ENCODE results near the gene VWA3B.

The VWA3B gene

DNA sequence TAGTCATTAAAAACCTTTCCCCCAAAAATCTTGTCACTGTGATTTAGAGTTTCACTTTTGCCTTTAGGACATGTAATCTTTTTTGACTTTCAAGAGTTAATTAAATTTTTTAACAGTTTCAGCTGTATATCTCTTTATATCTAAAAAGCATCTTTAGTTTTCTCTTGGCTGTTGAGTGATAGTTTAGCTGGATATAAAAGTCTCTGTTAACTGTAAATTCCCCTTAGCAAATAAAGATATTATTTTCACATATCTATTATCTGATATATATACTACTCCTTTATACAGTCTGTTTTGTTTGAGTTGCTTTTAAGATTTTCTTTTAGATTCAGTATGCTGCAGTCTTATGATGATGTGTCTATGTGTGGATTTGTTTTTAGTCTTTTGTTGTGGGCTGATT, 160.4 kb downstream of the VWA3B start:
- no peak overlapping the region for H3K27ac ChIP-seq
- no peaks in the 10 kb centered on the region for H3K9me3 ChIP-seq (ENCODE audit: control insufficient read depth, low read length)
- no peak for TF ChIP-seq CTCF (IDR thresholded peaks at IDR 0.05)
- no peaks in the 10 kb centered on the region for H3K36me3 ChIP-seq (ENCODE audit: control insufficient read depth, insufficient read depth, low read length)
- no peak overlapping the region for H3K4me3 ChIP-seq (ENCODE audit: low read depth, low read length)
- no peaks in the 10 kb centered on the region for H3K27me3 ChIP-seq (ENCODE audit: control insufficient read depth, insufficient read depth, low read length)
- H3K9ac ChIP-seq, result no peak overlapping the region
- H3K4me2 ChIP-seq (ENCODE audit: low read length), result no peak overlapping the region
- H3K4me1 ChIP-seq, result no peaks in the 10 kb centered on the region
- no peak overlapping the region for H2AFZ ChIP-seq
- H3K79me2 ChIP-seq, result no peaks in the 10 kb centered on the region

DNA sequence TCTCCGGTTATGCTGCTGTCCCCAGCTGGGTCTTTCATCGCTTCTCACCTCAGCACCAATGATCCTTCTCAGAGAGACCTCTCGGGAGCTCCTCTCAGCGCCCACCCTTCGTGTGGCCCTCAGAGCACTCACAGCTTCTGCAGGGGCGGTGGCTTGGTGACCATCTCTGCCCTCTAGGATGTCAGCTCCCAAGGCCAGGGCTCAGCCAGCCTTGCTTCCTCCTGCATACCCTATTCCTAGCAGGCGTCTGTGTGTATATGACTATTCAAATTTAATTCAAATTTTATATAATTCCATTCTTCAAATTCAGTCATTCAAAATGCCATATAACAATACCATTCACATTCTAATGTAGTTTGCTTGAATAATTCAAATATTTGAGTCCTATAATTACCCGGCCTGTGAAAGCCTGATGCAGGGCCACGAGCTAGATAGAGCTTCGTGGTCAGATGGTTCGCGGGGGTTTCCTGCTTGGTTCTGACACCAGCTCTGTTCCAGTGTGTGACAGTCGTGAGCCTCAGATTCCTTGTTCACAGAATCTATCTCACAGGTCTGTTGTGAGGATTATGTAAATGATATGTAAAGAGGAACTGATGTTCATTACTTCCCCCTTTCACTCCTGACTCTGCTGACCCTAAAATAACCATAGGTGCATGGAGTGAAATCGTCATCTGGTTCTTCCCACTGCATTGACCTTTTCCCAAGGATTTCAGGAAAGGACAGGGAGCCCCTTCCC, 165.2 kb downstream of the VWA3B start:
- H3K27ac ChIP-seq, result no peak overlapping the region
- H3K9ac ChIP-seq, result no peak overlapping the region
- no peaks in the 10 kb centered on the region for H3K36me3 ChIP-seq (ENCODE audit: control insufficient read depth, insufficient read depth, low read length)
- H3K79me2 ChIP-seq, result no peaks in the 10 kb centered on the region
- H3K9me3 ChIP-seq (ENCODE audit: control insufficient read depth, low read length), result no peaks in the 10 kb centered on the region
- H3K4me2 ChIP-seq (ENCODE audit: low read length), result no peak overlapping the region
- H3K27me3 ChIP-seq (ENCODE audit: control insufficient read depth, insufficient read depth, low read length), result no peaks in the 10 kb centered on the region
- no peak overlapping the region for H2AFZ ChIP-seq
- TF ChIP-seq CTCF (IDR thresholded peaks at IDR 0.05), result no peak
- H3K4me3 ChIP-seq (ENCODE audit: low read depth, low read length), result no peak overlapping the region
- H3K4me1 ChIP-seq, result no peaks in the 10 kb centered on the region

DNA sequence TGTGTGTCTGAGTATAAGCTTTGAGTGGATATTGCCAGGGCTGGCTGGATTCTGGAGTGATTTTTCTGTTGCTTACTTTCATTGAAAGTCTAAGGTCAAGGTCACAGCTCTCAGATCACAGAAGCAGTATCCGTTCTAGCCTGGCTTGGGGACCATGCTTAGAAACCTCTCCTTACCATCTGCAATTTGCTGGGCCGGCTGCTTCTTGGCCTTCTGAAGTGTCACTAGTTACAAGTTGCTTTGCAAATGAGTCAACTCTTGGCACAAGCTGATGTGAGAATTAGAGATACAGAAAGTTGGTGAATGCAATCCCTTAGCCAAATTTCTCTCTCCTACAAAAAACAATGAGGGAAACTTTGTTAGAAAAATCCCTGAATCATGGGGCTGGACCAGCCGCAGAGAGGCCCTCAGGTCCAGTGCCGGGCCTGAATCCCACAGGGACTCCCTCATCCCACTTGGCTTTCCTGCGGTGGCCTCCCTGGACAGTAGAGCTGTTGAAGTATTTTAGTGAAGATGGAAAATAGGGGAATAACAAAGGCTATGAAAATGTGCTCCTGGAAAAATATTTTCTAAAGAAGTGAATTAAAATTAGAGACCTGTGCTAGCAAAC, 166.6 kb downstream of the VWA3B start:
- Histone ChIP-seq H3K4me2 (ENCODE audit: low read length) (no peak overlapping the region), H3K79me2 (no peaks in the 10 kb centered on the region), H3K36me3 (ENCODE audit: control insufficient read depth, insufficient read depth, low read length) (no peaks in the 10 kb centered on the region), H3K4me3 (ENCODE audit: low read depth, low read length) (no peak overlapping the region), H2AFZ (no peak overlapping the region), H3K9me3 (ENCODE audit: control insufficient read depth, low read length) (no peaks in the 10 kb centered on the region), H3K9ac (no peak overlapping the region), H3K27ac (no peak overlapping the region), H3K27me3 (ENCODE audit: control insufficient read depth, insufficient read depth, low read length) (no peaks in the 10 kb centered on the region), H3K4me1 (no peaks in the 10 kb centered on the region)
- no peak for TF ChIP-seq CTCF (IDR thresholded peaks at IDR 0.05)

GRCh38 chr2:98254504-98255059, 167.6 kb downstream of the VWA3B start:
- Histone ChIP-seq H3K9me3 (ENCODE audit: control insufficient read depth, low read length) (no peaks in the 10 kb centered on the region), H3K4me3 (ENCODE audit: low read depth, low read length) (no peak overlapping the region), H3K79me2 (no peaks in the 10 kb centered on the region), H3K27me3 (ENCODE audit: control insufficient read depth, insufficient read depth, low read length) (no peaks in the 10 kb centered on the region), H3K4me1 (no peaks in the 10 kb centered on the region), H3K36me3 (ENCODE audit: control insufficient read depth, insufficient read depth, low read length) (no peaks in the 10 kb centered on the region), H3K27ac (no peak overlapping the region), H3K9ac (no peak overlapping the region), H2AFZ (no peak overlapping the region), H3K4me2 (ENCODE audit: low read length) (no peak overlapping the region)
- no peak for TF ChIP-seq CTCF (IDR thresholded peaks at IDR 0.05)

Measured in parathyroid adenoma (tissue), 2 donors.